HepG2 (cell line): ENCODE results near the gene HOXD4. TPM values are rescaled to one million over a fixed set of nuclear protein-coding genes. Genes with fewer than 3 reads are reported as not detected.

Experiments
- ATAC-seq: fragments of 200-7000 bp; cut with Tn5 transposase; 3 replicates; pipeline ENCODE4 v1.9.1; 2020; ENCODE audit warnings: mild to moderate bottlenecking, moderate library complexity
- BruUV-seq: library from RNA; stranded (reverse); fragments of 400-500 nt; replicated peaks from 2 replicates; lab custom pipeline; 2021; lab: Mats Ljungman, UMichigan
- CTCF ChIA-PET: fragments of 300-600 bp; formaldehyde crosslinking; extraction: SDS; loops from one replicate; lab custom pipeline; 2021; ENCODE audit warnings: low total read pairs, inconsistent platforms, low intra/inter-chr PET ratio; lab: Yijun Ruan, JAX
- POLR2A ChIA-PET: fragments of 350-600 bp; sonication (Branson Sonifier 250); formaldehyde crosslinking; loops from one replicate; lab custom pipeline; 2020; ENCODE audit warnings: antibody characterized with exemption, inconsistent platforms; lab: Yijun Ruan, JAX
- DNase-seq: peaks from one replicate; pipeline ENCODE4 v3.0.0-alpha.2; 2015; ENCODE audit warnings: low spot score
- FAIRE-seq: peaks from 3 replicates; lab custom pipeline; 2011; peaks lifted over from hg19 to GRCh38; lab: Jason Lieb, UNC
- H2AFZ ChIP-seq: one replicate; pipeline ENCODE4 v1.6.1; 2011; ENCODE audit warnings: low read length, inconsistent platforms
- H3K27ac ChIP-seq: fragments of 300-600 bp; 3 replicates; pipeline ENCODE4 v1.8.0; 2011; ENCODE audit warnings: mixed run types, mild to moderate bottlenecking, mixed read lengths, low read length, inconsistent platforms; ENCODE audit not compliant: insufficient read depth; ENCODE audit errors: extremely low read length
- H3K27me3 ChIP-seq, 2 experiments: fragments of 200-600 bp in 1 of 2; 2 replicates in 1 of 2; 3 replicates in 1 of 2; pipeline versions ENCODE4 v1.6.0 to v1.8.0; 2011; ENCODE audit warnings: low read length in 2 of 2, mild to moderate bottlenecking in 2 of 2, moderate library complexity in 2 of 2, inconsistent platforms in 1 of 2; ENCODE audit not compliant: insufficient read depth in 2 of 2, control insufficient read depth in 1 of 2
- H3K36me3 ChIP-seq, 2 experiments: fragments of 200-600 bp in 1 of 2; replicated peaks in 1 of 2; 2 replicates in 1 of 2; 3 replicates in 1 of 2; pipeline versions ENCODE4 v1.5.1 to v1.8.0; 2011; ENCODE audit warnings: low read length in 2 of 2, inconsistent platforms in 1 of 2; ENCODE audit not compliant: insufficient read depth in 2 of 2, control insufficient read depth in 1 of 2
- H3K4me1 ChIP-seq: 2 replicates; pipeline ENCODE4 v1.5.1; 2012; ENCODE audit warnings: low read length, inconsistent platforms; ENCODE audit not compliant: insufficient read depth
- H3K4me2 ChIP-seq: 2 replicates; pipeline ENCODE4 v1.6.0; 2011; ENCODE audit warnings: low read depth, low read length, inconsistent platforms
- H3K4me3 ChIP-seq, 3 experiments: fragments of 200-600 bp in 1 of 3; sonication (generic), shearing (Covaris generic) in 1 of 3; replicated peaks in 1 of 3; 2 replicates each; pipeline ENCODE4 v1.5.1; 2011 to 2016; ENCODE audit warnings: low read length in 3 of 3, inconsistent platforms in 2 of 3, low read depth in 2 of 3, mild to moderate bottlenecking in 2 of 3, control low read depth in 1 of 3, mixed read lengths in 1 of 3; ENCODE audit not compliant: insufficient read depth in 1 of 3
- H3K79me2 ChIP-seq: one replicate; pipeline ENCODE4 v1.6.1; 2011; ENCODE audit warnings: low read length, inconsistent platforms; ENCODE audit not compliant: insufficient read depth
- H3K9ac ChIP-seq: 2 replicates; pipeline ENCODE4 v1.6.0; 2011; ENCODE audit warnings: mild to moderate bottlenecking, low read depth, low read length, inconsistent platforms; ENCODE audit not compliant: insufficient read depth
- H3K9me3 ChIP-seq: 2 replicates; pipeline ENCODE4 v1.5.1; 2012; ENCODE audit warnings: mild to moderate bottlenecking, low read length
- H4K20me1 ChIP-seq: 2 replicates; pipeline ENCODE4 v1.6.0; 2011; ENCODE audit warnings: inconsistent platforms, mild to moderate bottlenecking, low read length, moderate library complexity; ENCODE audit not compliant: insufficient read depth
- ARNTL ChIP-seq: sonication (generic); formaldehyde crosslinking; IDR thresholded peaks from 2 replicates; pipeline ENCODE4 v1.4.0; 2020; ENCODE audit warnings: mild to moderate bottlenecking, missing genetic modification reagents
- POLR2AphosphoS5 ChIP-seq: IDR thresholded peaks from 2 replicates; pipeline ENCODE4 v1.6.1; 2012; ENCODE audit warnings: low read depth, low read length
- SMAD3 ChIP-seq: sonication (generic); formaldehyde crosslinking; IDR thresholded peaks from 2 replicates; pipeline ENCODE4 v1.4.0; 2020; ENCODE audit warnings: missing genetic modification reagents
- TBX3 ChIP-seq: fragments of 450-650 bp; IDR thresholded peaks from 2 replicates; pipeline ENCODE4 v1.6.1; 2017; ENCODE audit warnings: antibody characterized with exemption, mild to moderate bottlenecking, inconsistent platforms, borderline replicate concordance
- THRA ChIP-seq: sonication (generic); formaldehyde crosslinking; IDR thresholded peaks from 2 replicates; pipeline ENCODE4 v1.4.0; 2020; ENCODE audit warnings: missing genetic modification reagents, borderline replicate concordance
- ZNF251 ChIP-seq: sonication (generic); formaldehyde crosslinking; IDR thresholded peaks from 2 replicates; pipeline ENCODE4 v1.9.0; 2021; ENCODE audit warnings: mild to moderate bottlenecking, missing genetic modification reagents
- ZNF547 ChIP-seq: sonication (generic); formaldehyde crosslinking; IDR thresholded peaks from 2 replicates; pipeline ENCODE4 v1.5.1; 2020; ENCODE audit warnings: mild to moderate bottlenecking, missing genetic modification reagents
- ZNF619 ChIP-seq: sonication (generic); formaldehyde crosslinking; IDR thresholded peaks from 2 replicates; pipeline ENCODE4 v1.4.0; 2020; ENCODE audit warnings: mild to moderate bottlenecking, missing genetic modification reagents
- ZNF891 ChIP-seq: sonication (generic); formaldehyde crosslinking; IDR thresholded peaks from 2 replicates; pipeline ENCODE4 v1.5.0; 2020; ENCODE audit warnings: mild to moderate bottlenecking, missing genetic modification reagents
- WGBS: methylation state at CpG from one replicate; pipeline ENCODE4 v1.1.6; 2017; ENCODE audit warnings: low lambda C conversion rate; 5-methylcytosine and 5-hydroxymethylcytosine counted together
- in situ Hi-C: cut with HindIII; loops from 2 replicates; pipeline ENCODE4 v1.10.0; 2017; ENCODE audit warnings: low pct_unique_long_range_greater_than_20kb; ENCODE audit not compliant: extremely low pct_ligation_motif_present
- intact Hi-C: fragments of 100-400 bp; cut with micrococcal nuclease; formaldehyde crosslinking; loops from one replicate; pipeline ENCODE4 v1.10.0; 2022; ENCODE audit not compliant: unreplicated experiment
- polyA plus RNA-seq, 8 experiments: library from polyadenylated mRNA; depleted of rRNA in 3 of 8; stranded (reverse) in 7 of 8; unstranded in 1 of 8; fragments of >200 nt; fragmentation: Illumina TruSeq in 4 of 8; extraction: Trizol in 4 of 8; gene quantifications; 2 replicates each; pipeline versions ENCODE4 v1.2.1 to v1.2.3, GENCODE V29; 2011 to 2016; ENCODE audit warnings: low read depth in 4 of 8, missing spikeins in 1 of 8, mixed read lengths in 1 of 8; ENCODE audit not compliant: insufficient read depth in 1 of 8
- total RNA-seq, 5 experiments: library from RNA; depleted of rRNA; stranded (reverse); fragments of >200 nt; fragmentation: Illumina TruSeq; extraction: Trizol; gene quantifications; 2 replicates each; pipeline ENCODE4 v1.2.3, GENCODE V29; 2016; ENCODE audit warnings: low read depth in 1 of 5
- TF ChIP-seq, protein P1 (sequence below): sonication (generic); formaldehyde crosslinking; IDR thresholded peaks from 2 replicates; pipeline ENCODE4 v1.8.0; 2022; ENCODE audit warnings: mild to moderate bottlenecking, missing genetic modification reagents, borderline replicate concordance

The HOXD4 gene
- total and polyA plus RNA-seq, 2 of the 13 experiments (the other 11 are each of a cell fraction or from before 2014, with no cell fraction given): not detected

- Histone ChIP-seq H3K9ac (no peak overlapping the region), H2AFZ (no peak overlapping the region), H3K27me3 (peaks cover 15 to 88% of the 10 kb centered on the region in 2 experiments; a peak in 4 of 5 replicates), H3K4me3 (no peak overlapping the region), H3K4me1 (peaks cover 14% of the 10 kb centered on the region), H3K79me2 (no peaks in the 10 kb centered on the region), H3K36me3 (no peaks in the 10 kb centered on the region), H4K20me1 (no peaks in the 10 kb centered on the region), H3K27ac (no peak overlapping the region), H3K4me2 (no peak overlapping the region), H3K9me3 (no peaks in the 10 kb centered on the region)
- 38% methylated on average over 21 of the region's 29 CpGs for WGBS
- ChIA-PET POLR2A (no interaction called here), CTCF (no interaction called here)
- TF ChIP-seq SMAD3 (CRISPR knock-in tag) (no peak), TBX3 (no peak), ZNF891 (CRISPR knock-in tag) (no peak), ZNF251 (no peak), ZNF619 (CRISPR knock-in tag) (no peak)
- BruUV-seq: no TSS peak
- in situ Hi-C loops: no loop called here
- ATAC-seq (no peak), DNase-seq (no peak), FAIRE-seq (no peak)
- intact Hi-C loops: loop anchor here (5.0 kb wide), 2 partner anchors 525 to 1035 kb away; no protein-coding TSS in a partner anchor
These were observed 39.4 kb upstream of the HOXD4 start for GRCh38 chr2:176111846-176112374.

GRCh38 chr2:176112375-176113302 lies 38.7 kb upstream of the HOXD4 start:
- intact Hi-C loops: loop anchor here (5.0 kb wide), 2 partner anchors 525 to 1035 kb away; no protein-coding TSS in a partner anchor
- Histone ChIP-seq H3K79me2 (no peaks in the 10 kb centered on the region), H3K27me3 (peaks cover 19 to 92% of the 10 kb centered on the region in 2 experiments; a peak in 4 of 5 replicates), H3K4me1 (peaks cover 14% of the 10 kb centered on the region), H3K4me2 (no peak overlapping the region), H2AFZ (no peak overlapping the region), H3K36me3 (no peaks in the 10 kb centered on the region), H3K9me3 (no peaks in the 10 kb centered on the region), H3K9ac (no peak overlapping the region), H3K4me3 (no peak overlapping the region), H3K27ac (no peak overlapping the region), H4K20me1 (no peaks in the 10 kb centered on the region)
- ChIA-PET POLR2A (no interaction called here), CTCF (no interaction called here)
- FAIRE-seq (no peak), ATAC-seq (no peak), DNase-seq (no peak)
- in situ Hi-C loops: no loop called here
- no TSS peak for BruUV-seq
- 53% methylated on average over 19 of the region's 40 CpGs for WGBS
- TF ChIP-seq ZNF547 (no peak), THRA (CRISPR knock-in tag) (no peak), POLR2AphosphoS5 (no peak), ARNTL (CRISPR knock-in tag) (no peak)
- TF ChIP-seq, protein P1, sequence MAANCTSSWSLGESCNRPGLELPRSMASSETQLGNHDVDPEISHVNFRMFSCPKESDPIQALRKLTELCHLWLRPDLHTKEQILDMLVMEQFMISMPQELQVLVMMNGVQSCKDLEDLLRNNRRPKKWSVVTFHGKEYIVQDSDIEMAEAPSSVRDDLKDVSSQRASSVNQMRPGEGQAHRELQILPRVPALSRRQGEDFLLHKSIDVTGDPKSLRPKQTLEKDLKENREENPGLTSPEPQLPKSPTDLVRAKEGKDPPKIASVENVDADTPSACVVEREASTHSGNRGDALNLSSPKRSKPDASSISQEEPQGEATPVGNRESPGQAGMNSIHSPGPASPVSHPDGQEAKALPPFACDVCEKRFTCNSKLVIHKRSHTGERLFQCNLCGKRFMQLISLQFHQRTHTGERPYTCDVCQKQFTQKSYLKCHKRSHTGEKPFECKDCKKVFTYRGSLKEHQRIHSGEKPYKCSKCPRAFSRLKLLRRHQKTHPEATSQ: no peak
